HepG2 (cell line): ENCODE measurements around the gene CD300LF. TPM values are rescaled to one million over a fixed set of nuclear protein-coding genes. Genes with fewer than 3 reads are reported as not detected.

Source experiments
- HMGXB3 ChIP-seq: sonication (generic); formaldehyde crosslinking; IDR thresholded peaks from 2 replicates; pipeline ENCODE4 v1.4.0; 2020; ENCODE audit warnings: missing genetic modification reagents, borderline replicate concordance
- RERE ChIP-seq: IDR thresholded peaks from 2 replicates; pipeline ENCODE4 v1.6.1; 2016; ENCODE audit warnings: low read depth, missing genetic modification reagents, missing compliant biosample characterization
- ZNF12 ChIP-seq: sonication (generic); formaldehyde crosslinking; IDR thresholded peaks from 2 replicates; pipeline ENCODE4 v1.5.0; 2020; ENCODE audit warnings: missing genetic modification reagents
- ZNF773 ChIP-seq: sonication (generic); formaldehyde crosslinking; IDR thresholded peaks from 2 replicates; pipeline ENCODE4 v1.4.0; 2020; ENCODE audit warnings: missing genetic modification reagents, borderline replicate concordance
- polyA plus RNA-seq, 8 experiments: library from polyadenylated mRNA; depleted of rRNA in 3 of 8; stranded (reverse) in 7 of 8; unstranded in 1 of 8; fragments of >200 nt; fragmentation: Illumina TruSeq in 4 of 8; extraction: Trizol in 4 of 8; gene quantifications; 2 replicates each; pipeline versions ENCODE4 v1.2.1 to v1.2.3, GENCODE V29; 2011 to 2016; ENCODE audit warnings: low read depth in 4 of 8, missing spikeins in 1 of 8, mixed read lengths in 1 of 8; ENCODE audit not compliant: insufficient read depth in 1 of 8
- total RNA-seq, 5 experiments: library from RNA; depleted of rRNA; stranded (reverse); fragments of >200 nt; fragmentation: Illumina TruSeq; extraction: Trizol; gene quantifications; 2 replicates each; pipeline ENCODE4 v1.2.3, GENCODE V29; 2016; ENCODE audit warnings: low read depth in 1 of 5

The CD300LF gene
- total and polyA plus RNA-seq, 2 of the 13 experiments (the other 11 are each of a cell fraction or from before 2014, with no cell fraction given): not detected

DNA sequence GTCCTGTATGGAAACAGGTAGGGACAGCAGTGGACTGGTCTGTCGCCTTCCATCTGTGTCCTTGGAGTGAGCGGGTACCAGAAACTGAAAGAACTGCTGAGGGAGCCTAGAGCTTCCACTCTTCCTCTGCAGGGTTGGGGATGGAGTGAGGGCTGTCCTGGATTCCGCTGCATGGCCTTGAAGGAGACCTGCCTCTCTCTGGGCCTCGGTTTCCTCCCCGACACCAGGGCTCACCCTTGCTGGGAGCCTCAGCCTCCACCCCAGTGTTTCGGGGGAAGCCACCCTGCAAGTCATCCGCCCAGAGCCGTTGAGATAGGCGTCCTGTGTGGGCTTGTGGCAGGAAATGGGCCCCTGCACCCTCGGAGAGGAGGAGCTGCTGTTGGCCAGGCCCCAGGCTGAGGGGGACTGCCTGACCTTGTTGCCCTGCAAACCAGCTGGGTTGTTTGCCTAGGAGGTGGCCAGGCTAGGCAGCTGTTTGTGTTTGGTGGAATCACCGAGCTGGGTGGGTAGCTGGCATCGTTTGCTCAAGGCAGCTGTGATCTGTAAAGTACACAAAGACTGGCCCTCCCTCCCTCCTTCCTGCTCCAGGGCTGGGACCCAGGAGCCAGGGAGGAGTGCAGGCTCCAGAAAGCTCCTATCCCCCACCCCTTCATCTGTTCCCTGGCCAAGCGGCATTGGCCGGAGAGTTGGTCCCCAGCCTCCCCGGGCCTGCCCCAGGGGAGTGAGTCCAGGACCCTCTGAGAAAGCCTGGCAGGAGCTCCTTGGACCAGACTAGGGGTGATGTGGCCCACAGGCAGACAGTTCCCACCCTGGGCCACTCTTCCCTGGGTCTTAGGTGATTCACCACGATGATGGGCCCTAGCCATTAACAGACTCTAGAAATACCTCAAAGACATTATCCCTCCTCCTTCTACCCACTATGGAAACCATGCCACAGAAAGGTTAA lies 25.6 kb upstream of the CD300LF start (continued):
- TF ChIP-seq ZNF12 (CRISPR knock-in tag) (peak; percentile 34; the same call in 1 of the 2 replicates), HMGXB3 (no peak), ZNF773 (CRISPR knock-in tag) (no peak), RERE (CRISPR knock-in tag) (peak; percentile 56; the same call in 1 of the 2 replicates)
